HepG2 (cell line): ENCODE results near the gene CCDC8. TPM values are rescaled to one million over a fixed set of nuclear protein-coding genes. Genes with fewer than 3 reads are reported as not detected.
A peak's percentile ranks its signal among the peaks of the same experiment; 100 is the strongest.

ENCODE experiments used
- ATAC-seq: fragments of 200-7000 bp; cut with Tn5 transposase; 3 replicates; pipeline ENCODE4 v1.9.1; 2020; ENCODE audit warnings: mild to moderate bottlenecking, moderate library complexity
- BruUV-seq: library from RNA; stranded (reverse); fragments of 400-500 nt; replicated peaks from 2 replicates; lab custom pipeline; 2021; lab: Mats Ljungman, UMichigan
- CTCF ChIA-PET: fragments of 300-600 bp; formaldehyde crosslinking; extraction: SDS; loops from one replicate; lab custom pipeline; 2021; ENCODE audit warnings: low total read pairs, inconsistent platforms, low intra/inter-chr PET ratio; lab: Yijun Ruan, JAX
- POLR2A ChIA-PET: fragments of 350-600 bp; sonication (Branson Sonifier 250); formaldehyde crosslinking; loops from one replicate; lab custom pipeline; 2020; ENCODE audit warnings: antibody characterized with exemption, inconsistent platforms; lab: Yijun Ruan, JAX
- DNase-seq: peaks from one replicate; pipeline ENCODE4 v3.0.0-alpha.2; 2015; ENCODE audit warnings: low spot score
- FAIRE-seq: peaks from 3 replicates; lab custom pipeline; 2011; peaks lifted over from hg19 to GRCh38; lab: Jason Lieb, UNC
- H2AFZ ChIP-seq: one replicate; pipeline ENCODE4 v1.6.1; 2011; ENCODE audit warnings: low read length, inconsistent platforms
- H3K27ac ChIP-seq: fragments of 300-600 bp; 3 replicates; pipeline ENCODE4 v1.8.0; 2011; ENCODE audit warnings: mixed run types, mild to moderate bottlenecking, mixed read lengths, low read length, inconsistent platforms; ENCODE audit not compliant: insufficient read depth; ENCODE audit errors: extremely low read length
- H3K27me3 ChIP-seq, 2 experiments: fragments of 200-600 bp in 1 of 2; 2 replicates in 1 of 2; 3 replicates in 1 of 2; pipeline versions ENCODE4 v1.6.0 to v1.8.0; 2011; ENCODE audit warnings: low read length in 2 of 2, mild to moderate bottlenecking in 2 of 2, moderate library complexity in 2 of 2, inconsistent platforms in 1 of 2; ENCODE audit not compliant: insufficient read depth in 2 of 2, control insufficient read depth in 1 of 2
- H3K36me3 ChIP-seq, 2 experiments: fragments of 200-600 bp in 1 of 2; replicated peaks in 1 of 2; 2 replicates in 1 of 2; 3 replicates in 1 of 2; pipeline versions ENCODE4 v1.5.1 to v1.8.0; 2011; ENCODE audit warnings: low read length in 2 of 2, inconsistent platforms in 1 of 2; ENCODE audit not compliant: insufficient read depth in 2 of 2, control insufficient read depth in 1 of 2
- H3K4me1 ChIP-seq: 2 replicates; pipeline ENCODE4 v1.5.1; 2012; ENCODE audit warnings: low read length, inconsistent platforms; ENCODE audit not compliant: insufficient read depth
- H3K4me2 ChIP-seq: 2 replicates; pipeline ENCODE4 v1.6.0; 2011; ENCODE audit warnings: low read depth, low read length, inconsistent platforms
- H3K4me3 ChIP-seq, 3 experiments: fragments of 200-600 bp in 1 of 3; sonication (generic), shearing (Covaris generic) in 1 of 3; replicated peaks in 1 of 3; 2 replicates each; pipeline ENCODE4 v1.5.1; 2011 to 2016; ENCODE audit warnings: low read length in 3 of 3, inconsistent platforms in 2 of 3, low read depth in 2 of 3, mild to moderate bottlenecking in 2 of 3, control low read depth in 1 of 3, mixed read lengths in 1 of 3; ENCODE audit not compliant: insufficient read depth in 1 of 3
- H3K79me2 ChIP-seq: one replicate; pipeline ENCODE4 v1.6.1; 2011; ENCODE audit warnings: low read length, inconsistent platforms; ENCODE audit not compliant: insufficient read depth
- H3K9ac ChIP-seq: 2 replicates; pipeline ENCODE4 v1.6.0; 2011; ENCODE audit warnings: mild to moderate bottlenecking, low read depth, low read length, inconsistent platforms; ENCODE audit not compliant: insufficient read depth
- H3K9me3 ChIP-seq: 2 replicates; pipeline ENCODE4 v1.5.1; 2012; ENCODE audit warnings: mild to moderate bottlenecking, low read length
- H4K20me1 ChIP-seq: 2 replicates; pipeline ENCODE4 v1.6.0; 2011; ENCODE audit warnings: inconsistent platforms, mild to moderate bottlenecking, low read length, moderate library complexity; ENCODE audit not compliant: insufficient read depth
- ERF ChIP-seq: IDR thresholded peaks from 2 replicates; pipeline ENCODE4 v1.6.1; 2018; ENCODE audit warnings: missing biosample characterization, missing genetic modification reagents
- HNF1A ChIP-seq, 2 experiments: sonication (generic) in 1 of 2; formaldehyde crosslinking in 1 of 2; IDR thresholded peaks; 2 replicates each; pipeline versions ENCODE4 v1.4.0 to v1.6.1; 2016 to 2020; ENCODE audit warnings: borderline replicate concordance in 1 of 2, low read depth in 1 of 2, mild to moderate bottlenecking in 1 of 2, missing genetic modification reagents in 1 of 2
- KDM2A ChIP-seq: sonication (generic); formaldehyde crosslinking; IDR thresholded peaks from 2 replicates; pipeline ENCODE4 v1.4.0; 2020; ENCODE audit warnings: low read depth, missing genetic modification reagents, borderline replicate concordance
- KMT2B ChIP-seq: IDR thresholded peaks from 2 replicates; pipeline ENCODE4 v1.6.1; 2016; ENCODE audit warnings: missing genetic modification reagents, missing compliant biosample characterization
- ZBTB7B ChIP-seq: sonication (generic); formaldehyde crosslinking; IDR thresholded peaks from 2 replicates; pipeline ENCODE4 v1.4.0; 2020; ENCODE audit warnings: missing genetic modification reagents
- ZFP36L2 ChIP-seq: sonication (generic); formaldehyde crosslinking; IDR thresholded peaks from 2 replicates; pipeline ENCODE4 v1.4.0; 2020; ENCODE audit warnings: missing genetic modification reagents
- ZFP37 ChIP-seq: sonication (generic); formaldehyde crosslinking; IDR thresholded peaks from 2 replicates; pipeline ENCODE4 v1.4.0; 2020; ENCODE audit warnings: missing genetic modification reagents, borderline replicate concordance
- ZNF331 ChIP-seq: sonication (generic); formaldehyde crosslinking; IDR thresholded peaks from 2 replicates; pipeline ENCODE4 v1.4.0; 2020; ENCODE audit warnings: missing genetic modification reagents
- ZNF33A ChIP-seq: sonication (generic); formaldehyde crosslinking; IDR thresholded peaks from 2 replicates; pipeline ENCODE4 v1.5.1; 2020; ENCODE audit warnings: missing genetic modification reagents, mild to moderate bottlenecking, moderate library complexity, borderline replicate concordance
- ZNF672 ChIP-seq: sonication (generic); formaldehyde crosslinking; IDR thresholded peaks from 2 replicates; pipeline ENCODE4 v1.8.1; 2022; ENCODE audit warnings: missing genetic modification reagents
- ZNF747 ChIP-seq: sonication (generic); formaldehyde crosslinking; IDR thresholded peaks from 2 replicates; pipeline ENCODE4 v1.8.1; 2023; ENCODE audit warnings: missing genetic modification reagents, mild to moderate bottlenecking, borderline replicate concordance
- ZNF761 ChIP-seq: sonication (generic); formaldehyde crosslinking; conservative IDR thresholded peaks from 2 replicates; pipeline ENCODE4 v1.4.0; 2020; ENCODE audit warnings: mild to moderate bottlenecking, missing genetic modification reagents
- WGBS: methylation state at CpG from one replicate; pipeline ENCODE4 v1.1.6; 2017; ENCODE audit warnings: low lambda C conversion rate; 5-methylcytosine and 5-hydroxymethylcytosine counted together
- in situ Hi-C: cut with HindIII; loops from 2 replicates; pipeline ENCODE4 v1.10.0; 2017; ENCODE audit warnings: low pct_unique_long_range_greater_than_20kb; ENCODE audit not compliant: extremely low pct_ligation_motif_present
- intact Hi-C: fragments of 100-400 bp; cut with micrococcal nuclease; formaldehyde crosslinking; loops from one replicate; pipeline ENCODE4 v1.10.0; 2022; ENCODE audit not compliant: unreplicated experiment
- polyA plus RNA-seq, 8 experiments: library from polyadenylated mRNA; depleted of rRNA in 3 of 8; stranded (reverse) in 7 of 8; unstranded in 1 of 8; fragments of >200 nt; fragmentation: Illumina TruSeq in 4 of 8; extraction: Trizol in 4 of 8; gene quantifications; 2 replicates each; pipeline versions ENCODE4 v1.2.1 to v1.2.3, GENCODE V29; 2011 to 2016; ENCODE audit warnings: low read depth in 4 of 8, missing spikeins in 1 of 8, mixed read lengths in 1 of 8; ENCODE audit not compliant: insufficient read depth in 1 of 8
- total RNA-seq, 5 experiments: library from RNA; depleted of rRNA; stranded (reverse); fragments of >200 nt; fragmentation: Illumina TruSeq; extraction: Trizol; gene quantifications; 2 replicates each; pipeline ENCODE4 v1.2.3, GENCODE V29; 2016; ENCODE audit warnings: low read depth in 1 of 5
- TF ChIP-seq, protein P1 (sequence below): fragments of 450-650 bp; IDR thresholded peaks from 2 replicates; pipeline ENCODE4 v1.6.1; 2017; ENCODE audit warnings: mild to moderate bottlenecking
- TF ChIP-seq, protein P2 (sequence below): sonication (generic); formaldehyde crosslinking; IDR thresholded peaks from 2 replicates; pipeline ENCODE4 v1.8.0; 2022; ENCODE audit warnings: mild to moderate bottlenecking, missing genetic modification reagents, moderate library complexity

The CCDC8 gene
- total and polyA plus RNA-seq, 2 of the 13 experiments (the other 11 are each of a cell fraction or from before 2014, with no cell fraction given): 0.04 TPM; not detected in 1

GRCh38 chr19:46426506-46427162 lies 13.3 kb upstream of the CCDC8 start (continued):
- TF ChIP-seq ZNF331 (CRISPR knock-in tag) (no peak), KMT2B (CRISPR knock-in tag) (no peak), ZNF761 (CRISPR knock-in tag) (0 out of 2 replicates have a peak, but pooled peaks have one; percentile 75)
- TF ChIP-seq, protein P1, sequence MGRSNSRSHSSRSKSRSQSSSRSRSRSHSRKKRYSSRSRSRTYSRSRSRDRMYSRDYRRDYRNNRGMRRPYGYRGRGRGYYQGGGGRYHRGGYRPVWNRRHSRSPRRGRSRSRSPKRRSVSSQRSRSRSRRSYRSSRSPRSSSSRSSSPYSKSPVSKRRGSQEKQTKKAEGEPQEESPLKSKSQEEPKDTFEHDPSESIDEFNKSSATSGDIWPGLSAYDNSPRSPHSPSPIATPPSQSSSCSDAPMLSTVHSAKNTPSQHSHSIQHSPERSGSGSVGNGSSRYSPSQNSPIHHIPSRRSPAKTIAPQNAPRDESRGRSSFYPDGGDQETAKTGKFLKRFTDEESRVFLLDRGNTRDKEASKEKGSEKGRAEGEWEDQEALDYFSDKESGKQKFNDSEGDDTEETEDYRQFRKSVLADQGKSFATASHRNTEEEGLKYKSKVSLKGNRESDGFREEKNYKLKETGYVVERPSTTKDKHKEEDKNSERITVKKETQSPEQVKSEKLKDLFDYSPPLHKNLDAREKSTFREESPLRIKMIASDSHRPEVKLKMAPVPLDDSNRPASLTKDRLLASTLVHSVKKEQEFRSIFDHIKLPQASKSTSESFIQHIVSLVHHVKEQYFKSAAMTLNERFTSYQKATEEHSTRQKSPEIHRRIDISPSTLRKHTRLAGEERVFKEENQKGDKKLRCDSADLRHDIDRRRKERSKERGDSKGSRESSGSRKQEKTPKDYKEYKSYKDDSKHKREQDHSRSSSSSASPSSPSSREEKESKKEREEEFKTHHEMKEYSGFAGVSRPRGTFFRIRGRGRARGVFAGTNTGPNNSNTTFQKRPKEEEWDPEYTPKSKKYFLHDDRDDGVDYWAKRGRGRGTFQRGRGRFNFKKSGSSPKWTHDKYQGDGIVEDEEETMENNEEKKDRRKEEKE: no peak

GRCh38 chr19:46426035-46426505 lies 12.7 kb upstream of the CCDC8 start:
- H3K9me3 ChIP-seq: no peaks in the 10 kb centered on the region
- POLR2A ChIA-PET: interaction anchor here (1.5 to 1.6 kb wide), 2 partner anchors 21 to 22 kb away, joined by 5 read pairs; no protein-coding TSS in a partner anchor
- CTCF ChIA-PET: no interaction called here
- ATAC-seq (peak; percentile 80), DNase-seq (peak; percentile 58), FAIRE-seq (peak; percentile 71)
- no peaks in the 10 kb centered on the region for H3K79me2 ChIP-seq
- H3K4me1 ChIP-seq: peaks cover 27% of the 10 kb centered on the region
- intact Hi-C loops: loop anchor here (1.0 kb wide), 1 partner anchor 10 kb away; no protein-coding TSS in a partner anchor
- peak overlapping the region; percentile 91 for H3K4me2 ChIP-seq
- peak overlapping the region; percentile 94 for H2AFZ ChIP-seq
- peak overlapping the region; percentile 30 for H3K9ac ChIP-seq
- H3K27me3 ChIP-seq: peaks cover 0 to 13% of the 10 kb centered on the region in 2 experiments; a peak in 2 of 5 replicates
- peak overlapping the region; percentile 59 to 79 (median 59) for H3K4me3 ChIP-seq
- in situ Hi-C loops: no loop called here
- BruUV-seq: no TSS peak
- peak overlapping the region; percentile 20 for H3K27ac ChIP-seq
- H3K36me3 ChIP-seq: no peaks in the 10 kb centered on the region
- 0% methylated on average over 6 of the region's 10 CpGs for WGBS
- H4K20me1 ChIP-seq: no peaks in the 10 kb centered on the region
- TF ChIP-seq ZNF672 (CRISPR knock-in tag): no peak
- no peak for TF ChIP-seq ZNF33A (CRISPR knock-in tag)
- TF ChIP-seq KDM2A (CRISPR knock-in tag): 0 out of 2 replicates have a peak, but pooled peaks have one; percentile 19
- no peak for TF ChIP-seq ERF (CRISPR knock-in tag)
- no peak for TF ChIP-seq ZFP36L2 (CRISPR knock-in tag)
- TF ChIP-seq HNF1A (IDR thresholded peaks at IDR 0.05; ENCODE audit: low read depth): no peak
- TF ChIP-seq HNF1A (CRISPR knock-in tag; IDR thresholded peaks at IDR 0.05; ENCODE audit: borderline replicate concordance): no peak
- TF ChIP-seq, protein P2, sequence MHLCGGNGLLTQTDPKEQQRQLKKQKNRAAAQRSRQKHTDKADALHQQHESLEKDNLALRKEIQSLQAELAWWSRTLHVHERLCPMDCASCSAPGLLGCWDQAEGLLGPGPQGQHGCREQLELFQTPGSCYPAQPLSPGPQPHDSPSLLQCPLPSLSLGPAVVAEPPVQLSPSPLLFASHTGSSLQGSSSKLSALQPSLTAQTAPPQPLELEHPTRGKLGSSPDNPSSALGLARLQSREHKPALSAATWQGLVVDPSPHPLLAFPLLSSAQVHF: no peak
- no peak for TF ChIP-seq ZNF747 (CRISPR knock-in tag)
- TF ChIP-seq ZBTB7B (CRISPR knock-in tag): no peak
- no peak for TF ChIP-seq ZFP37 (CRISPR knock-in tag)
